Naive thymus-derived CD4-positive, alpha-beta T cell (primary cell): ENCODE data around the gene PLCL2. TPM values are rescaled to one million over a fixed set of nuclear protein-coding genes. Genes with fewer than 3 reads are reported as not detected.

Experiments used
- ATAC-seq: fragments of 150-1000 bp; cut with Tn5 transposase; 2 replicates; pipeline ENCODE4 v1.10.0; 2021; ENCODE audit warnings: mild to moderate bottlenecking, moderate library complexity
- CTCF ChIA-PET: fragments of 350-600 bp; sonication (Branson Sonifier 250); formaldehyde crosslinking; loops from one replicate; lab custom pipeline; 2021; ENCODE audit warnings: antibody characterized with exemption; lab: Charles Lee
- POLR2A ChIA-PET: fragments of 350-600 bp; sonication (Branson Sonifier 250); formaldehyde crosslinking; loops from one replicate; lab custom pipeline; 2021; ENCODE audit warnings: antibody characterized with exemption, inconsistent platforms; lab: Charles Lee
- DNase-seq, 9 donors: peaks; one replicate each; pipeline versions ENCODE4 v3.0.0 to v3.0.0-alpha.2; 2020 to 2022; ENCODE audit warnings: mixed read lengths in 1 of 9
- H3K27ac ChIP-seq: one replicate; pipeline ENCODE4 v1.7.0; 2013; ENCODE audit warnings: mild to moderate bottlenecking, low read depth, low read length, moderate library complexity
- H3K27me3 ChIP-seq, 2 donors: one replicate each; pipeline ENCODE4 v1.7.0; 2013; ENCODE audit warnings: low read length in 2 of 2, mild to moderate bottlenecking in 2 of 2, moderate library complexity in 2 of 2; ENCODE audit not compliant: control insufficient read depth in 2 of 2, insufficient read depth in 2 of 2
- H3K36me3 ChIP-seq, 3 experiments: 1 replicate in 2 of 3; 2 replicates in 1 of 3; pipeline ENCODE4 v1.7.0; 2013; ENCODE audit warnings: low read length in 3 of 3, mild to moderate bottlenecking in 3 of 3, moderate library complexity in 1 of 3; ENCODE audit not compliant: insufficient read depth in 3 of 3, control insufficient read depth in 2 of 3
- H3K4me1 ChIP-seq, 2 donors: one replicate each; pipeline ENCODE4 v1.7.0; 2013; ENCODE audit warnings: low read length in 2 of 2, mild to moderate bottlenecking in 2 of 2, moderate library complexity in 1 of 2; ENCODE audit not compliant: control insufficient read depth in 2 of 2, insufficient read depth in 2 of 2
- H3K4me3 ChIP-seq: 2 replicates; pipeline ENCODE4 v1.7.0; 2013; ENCODE audit warnings: mild to moderate bottlenecking, low read length
- H3K9me3 ChIP-seq, 3 experiments: 1 replicate in 2 of 3; 2 replicates in 1 of 3; pipeline ENCODE4 v1.7.0; 2013; ENCODE audit warnings: low read length in 3 of 3; ENCODE audit not compliant: control insufficient read depth in 2 of 3
- H3K27ac Mint-ChIP-seq, 9 donors: one replicate each; pipeline ENCODE4 v1.8.0; 2020 to 2022; ENCODE audit warnings: mixed read lengths in 9 of 9, mild to moderate bottlenecking in 8 of 9, moderate library complexity in 5 of 9, inconsistent platforms in 2 of 9
- H3K27me3 Mint-ChIP-seq, 5 donors: one replicate each; pipeline ENCODE4 v1.8.0; 2021 to 2022; ENCODE audit warnings: mixed read lengths in 5 of 5, mild to moderate bottlenecking in 1 of 5
- H3K36me3 Mint-ChIP-seq, 5 donors: one replicate each; pipeline ENCODE4 v1.8.0; 2020 to 2022; ENCODE audit warnings: mixed read lengths in 5 of 5, mild to moderate bottlenecking in 3 of 5, inconsistent platforms in 1 of 5
- H3K4me1 Mint-ChIP-seq, 7 donors: one replicate each; pipeline ENCODE4 v1.8.0; 2020 to 2022; ENCODE audit warnings: mixed read lengths in 7 of 7, mild to moderate bottlenecking in 3 of 7, inconsistent platforms in 1 of 7
- H3K4me3 Mint-ChIP-seq, 10 donors: one replicate each; pipeline ENCODE4 v1.8.0; 2020 to 2022; ENCODE audit warnings: mild to moderate bottlenecking in 10 of 10, mixed read lengths in 10 of 10, moderate library complexity in 6 of 10, inconsistent platforms in 2 of 10
- H3K9me3 Mint-ChIP-seq, 11 donors: one replicate each; pipeline ENCODE4 v1.8.0; 2020 to 2022; ENCODE audit warnings: mixed read lengths in 11 of 11, mild to moderate bottlenecking in 4 of 11, inconsistent platforms in 1 of 11, moderate library complexity in 1 of 11
- intact Hi-C, 2 donors: fragments of 100-400 bp; cut with micrococcal nuclease; formaldehyde crosslinking; loops; one replicate each; pipeline ENCODE4 v1.15.1; 2023
- polyA plus RNA-seq, 2 donors: library from polyadenylated mRNA; unstranded; fragments of 300-500 nt; fragmentation: Illumina TruSeq; gene quantifications; one replicate each; pipeline ENCODE4 v1.2.3, GENCODE V29; 2021
- total RNA-seq, 6 experiments: library from RNA in 5 of 6; stranded (reverse) in 5 of 6; gene quantifications; 1 replicate in 5 of 6; 2 replicates in 1 of 6; pipeline ENCODE4 v1.2.3 and lab custom pipeline; 2021 to 2026

PLCL2 gene
- total and polyA plus RNA-seq, 7 experiments from 2014 or later = 48.9 to 90.8 (median 64.1) TPM

DNA sequence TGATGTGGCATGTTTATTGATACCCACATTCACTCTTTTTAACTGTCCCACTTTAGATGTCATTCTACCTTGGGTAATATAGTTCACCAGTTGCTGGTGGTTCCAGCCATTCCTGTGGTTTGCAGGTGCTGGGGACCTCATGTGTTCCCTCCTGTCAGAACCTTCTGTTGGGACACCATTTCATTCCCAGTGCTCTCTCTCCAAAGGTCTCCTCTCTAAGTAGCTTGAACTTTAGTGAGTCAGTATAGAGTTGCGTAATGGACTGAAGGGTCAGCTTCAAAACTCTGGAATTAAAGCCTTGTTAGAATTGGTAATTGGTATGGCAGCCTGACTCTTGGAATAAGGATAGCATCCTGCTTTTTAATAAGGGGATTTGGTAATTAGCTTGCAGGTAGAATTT lies 108.5 kb downstream of the PLCL2 start:
- Histone ChIP-seq H3K4me3 (no peak overlapping the region), H3K9me3 (no peaks in the 10 kb centered on the region), H3K27me3 (no peaks in the 10 kb centered on the region), H3K4me1 (peaks cover 36 to 46% of the 10 kb centered on the region in 2 donors), H3K27ac (no peak overlapping the region), H3K36me3 (no peaks in the 10 kb centered on the region)
- ChIA-PET POLR2A (interaction anchor here (1.1 to 1.7 kb wide), 2 partner anchors 109 to 150 kb away, joined by 3 to 4 read pairs; partner anchors contain the start of gene PLCL2), CTCF (interaction anchor here (0.6 to 1.5 kb wide), 2 partner anchors 9 to 164 kb away, joined by 3 read pairs; no protein-coding TSS in a partner anchor)
- Mint-ChIP-seq H3K4me1 (peaks cover 37 to 97% (median 94%) of the 10 kb centered on the region in 7 donors), H3K27ac (peak overlapping the region in 2 of 9 donors; percentile 56 to 63), H3K27me3 (no peaks in the 10 kb centered on the region), H3K4me3 (peak overlapping the region in 2 of 10 donors; percentile 2 to 37), H3K36me3 (peaks cover 0 to 15% (median 4%) of the 10 kb centered on the region in 5 donors), H3K9me3 (no peaks in the 10 kb centered on the region)
- ATAC-seq (no peak), DNase-seq (no peak)
- intact Hi-C loops = no loop called here

DNA sequence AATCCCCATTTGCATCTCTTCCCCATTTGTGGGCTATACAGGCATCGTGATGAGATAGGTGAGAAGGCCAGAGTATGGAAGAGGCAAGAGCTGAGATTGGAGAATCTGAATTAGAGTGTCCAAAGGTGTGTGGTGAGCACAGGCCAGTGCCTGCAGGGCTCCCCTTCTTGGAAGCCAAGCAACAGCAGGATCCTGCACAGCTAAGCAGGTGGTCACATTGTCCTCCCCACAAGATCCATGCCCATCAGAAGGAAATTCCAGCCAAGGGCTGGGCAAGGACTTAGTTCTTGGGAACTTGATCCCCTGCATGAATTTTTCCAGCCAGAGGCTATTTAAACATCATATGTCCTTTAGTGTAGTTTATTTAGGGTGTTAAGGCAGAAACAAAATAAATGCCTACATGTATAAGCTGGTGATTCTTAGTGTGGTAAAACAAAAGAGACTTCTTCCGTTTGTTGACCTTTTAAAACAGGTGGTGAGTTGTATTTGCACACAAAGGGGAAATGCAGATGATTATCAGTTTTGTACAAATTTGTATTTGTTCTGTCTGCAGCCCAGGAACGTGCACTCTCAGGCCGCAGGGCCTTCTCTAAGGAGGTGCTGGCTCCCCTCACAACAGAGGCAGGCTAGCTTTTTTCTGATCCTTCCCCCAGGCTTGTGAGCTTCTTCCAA lies 110.2 kb downstream of the PLCL2 start:
- Mint-ChIP-seq H3K36me3 (peaks cover 0 to 17% (median 4%) of the 10 kb centered on the region in 5 donors), H3K27me3 (no peaks in the 10 kb centered on the region), H3K4me3 (peak overlapping the region in 9 of 10 donors; percentile 0 to 54 (median 34)), H3K27ac (peak overlapping the region in 8 of 9 donors; percentile 20 to 72 (median 46)), H3K4me1 (peaks cover 37 to 97% (median 92%) of the 10 kb centered on the region in 7 donors), H3K9me3 (no peaks in the 10 kb centered on the region)
- ChIA-PET POLR2A (interaction anchor here (0.6 to 1.0 kb wide), 2 partner anchors 30 to 256 kb away, joined by 4 to 6 read pairs; no protein-coding TSS in a partner anchor), CTCF (interaction anchor here (0.6 kb wide), 1 partner anchor 136 kb away, joined by 3 read pairs; no protein-coding TSS in a partner anchor)
- DNase-seq = no peak
- H3K9me3 ChIP-seq = no peaks in the 10 kb centered on the region
- peaks cover 33 to 41% of the 10 kb centered on the region in 2 donors for H3K4me1 ChIP-seq
- H3K27me3 ChIP-seq = no peaks in the 10 kb centered on the region
- H3K27ac ChIP-seq = no peak overlapping the region
- no peaks in the 10 kb centered on the region for H3K36me3 ChIP-seq
- H3K4me3 ChIP-seq = no peak overlapping the region
- no peak for ATAC-seq
- intact Hi-C loops = no loop called here

DNA sequence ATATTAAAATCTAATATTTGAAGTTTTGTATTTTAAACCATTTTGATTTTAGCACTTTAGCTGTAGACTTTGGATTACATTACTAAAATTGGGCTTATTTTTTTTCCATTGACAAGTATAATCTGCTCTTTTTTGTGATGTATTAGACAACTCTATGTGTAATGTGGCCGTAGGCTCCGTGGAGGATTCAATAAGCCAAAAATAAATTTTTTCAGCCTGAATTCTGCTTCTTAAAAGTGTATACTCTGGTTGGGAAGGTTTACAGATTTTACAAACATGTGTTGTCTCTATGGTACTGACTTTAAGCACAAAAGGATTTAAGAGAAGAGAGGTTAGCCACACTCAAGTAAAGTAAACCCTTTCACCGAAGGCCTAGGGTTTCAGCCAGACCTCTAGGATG lies 110.8 kb downstream of the PLCL2 start:
- Histone ChIP-seq H3K36me3 (no peaks in the 10 kb centered on the region), H3K4me1 (peaks cover 30 to 41% of the 10 kb centered on the region in 2 donors), H3K4me3 (no peak overlapping the region), H3K27me3 (no peaks in the 10 kb centered on the region), H3K27ac (no peak overlapping the region), H3K9me3 (no peaks in the 10 kb centered on the region)
- ChIA-PET POLR2A (interaction anchor here (1.0 kb wide), 1 partner anchor 29 kb away, joined by 4 read pairs; no protein-coding TSS in a partner anchor), CTCF (no interaction called here)
- DNase-seq (no peak), ATAC-seq (no peak)
- H3K27ac Mint-ChIP-seq = peak overlapping the region in 7 of 9 donors; percentile 16 to 74 (median 49)
- H3K9me3 Mint-ChIP-seq = peaks cover 0 to 3% (median 0%) of the 10 kb centered on the region in 11 donors
- H3K4me1 Mint-ChIP-seq = peaks cover 37 to 93% (median 86%) of the 10 kb centered on the region in 7 donors
- H3K4me3 Mint-ChIP-seq = peak overlapping the region in 5 of 10 donors; percentile 5 to 52 (median 41)
- no peaks in the 10 kb centered on the region for H3K27me3 Mint-ChIP-seq
- peaks cover 3 to 20% (median 5%) of the 10 kb centered on the region in 5 donors for H3K36me3 Mint-ChIP-seq
- intact Hi-C loops = no loop called here

DNA sequence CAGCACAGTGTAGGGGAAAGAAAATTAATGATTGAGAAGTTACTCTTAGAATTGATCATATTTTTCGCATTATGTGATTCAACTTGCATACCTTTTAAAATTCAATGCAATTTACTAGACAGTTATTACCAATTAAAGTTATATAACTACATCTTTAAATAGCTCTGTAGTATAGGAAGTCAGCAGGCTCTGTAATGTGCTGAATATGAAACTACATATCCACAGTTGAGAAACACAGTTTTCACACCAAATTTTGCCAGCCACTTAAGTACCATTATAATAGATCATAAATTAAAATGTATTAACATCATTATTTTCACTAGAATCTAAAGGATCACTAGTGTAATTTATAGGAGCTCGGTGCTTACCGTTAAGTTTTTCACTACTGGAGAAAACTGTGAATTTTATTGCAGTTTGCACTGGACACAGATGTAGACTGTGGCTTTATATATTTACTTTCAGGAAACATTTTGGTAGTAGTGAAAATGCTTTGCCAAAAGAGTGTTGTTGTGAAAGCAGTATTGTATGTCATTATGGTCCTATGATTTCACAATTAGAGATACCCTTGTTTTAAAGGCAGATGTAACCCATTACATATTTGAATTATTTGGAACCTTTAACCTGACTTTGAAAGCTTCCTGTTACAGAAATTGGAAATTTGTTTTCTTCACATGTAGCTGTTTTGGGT lies 113.6 kb downstream of the PLCL2 start:
- DNase-seq = no peak
- no peaks in the 10 kb centered on the region for H3K9me3 ChIP-seq
- peak overlapping the region in 2 of 9 donors; percentile 2 to 33 for H3K27ac Mint-ChIP-seq
- POLR2A ChIA-PET = no interaction called here
- peak overlapping the region in 2 of 10 donors; percentile 40 to 45 for H3K4me3 Mint-ChIP-seq
- CTCF ChIA-PET = no interaction called here
- no peaks in the 10 kb centered on the region for H3K27me3 Mint-ChIP-seq
- H3K9me3 Mint-ChIP-seq = peaks cover 0 to 25% (median 7%) of the 10 kb centered on the region in 11 donors
- intact Hi-C loops = loop anchor here in 1 of 2 donors (1.0 kb wide), 1 partner anchor 8 kb away; no protein-coding TSS in a partner anchor
- no peak for ATAC-seq
- peaks cover 10 to 33% (median 16%) of the 10 kb centered on the region in 5 donors for H3K36me3 Mint-ChIP-seq
- H3K4me3 ChIP-seq = no peak overlapping the region
- no peaks in the 10 kb centered on the region for H3K27me3 ChIP-seq
- H3K27ac ChIP-seq = no peak overlapping the region
- H3K4me1 ChIP-seq = peaks cover 16 to 19% of the 10 kb centered on the region in 2 donors
- H3K36me3 ChIP-seq = no peaks in the 10 kb centered on the region
- H3K4me1 Mint-ChIP-seq = peaks cover 36 to 94% (median 88%) of the 10 kb centered on the region in 7 donors

DNA sequence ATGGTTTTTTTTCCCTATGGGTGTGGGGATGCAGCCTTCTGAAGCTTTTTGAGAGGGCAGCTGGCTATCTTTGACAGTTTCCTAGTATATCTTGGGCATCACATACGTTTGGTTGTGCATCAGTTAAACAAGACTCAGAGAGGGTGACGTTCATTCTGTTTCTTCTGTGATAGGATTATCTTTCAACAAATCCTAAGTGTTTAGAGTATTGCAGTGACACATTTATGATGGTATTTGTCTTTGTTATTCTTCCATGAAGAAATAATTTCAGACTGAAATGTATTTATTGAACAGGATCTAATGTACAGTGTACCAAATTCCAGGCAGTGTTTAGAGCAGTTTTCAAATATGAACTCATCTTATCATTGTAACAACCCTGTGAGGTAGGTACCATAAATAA lies 114.4 kb downstream of the PLCL2 start:
- Mint-ChIP-seq H3K27ac (peak overlapping the region in 5 of 9 donors; percentile 2 to 18 (median 3)), H3K9me3 (peaks cover 0 to 25% (median 7%) of the 10 kb centered on the region in 11 donors), H3K36me3 (peaks cover 10 to 36% (median 16%) of the 10 kb centered on the region in 5 donors), H3K4me3 (peak overlapping the region in 2 of 10 donors; percentile 9 to 40), H3K4me1 (peaks cover 39 to 94% (median 88%) of the 10 kb centered on the region in 7 donors), H3K27me3 (no peaks in the 10 kb centered on the region)
- CTCF ChIA-PET = no interaction called here
- no peaks in the 10 kb centered on the region for H3K36me3 ChIP-seq
- no peaks in the 10 kb centered on the region for H3K27me3 ChIP-seq
- H3K9me3 ChIP-seq = no peaks in the 10 kb centered on the region
- ATAC-seq = no peak
- DNase-seq = no peak
- POLR2A ChIA-PET = no interaction called here
- peaks cover 13 to 22% of the 10 kb centered on the region in 2 donors for H3K4me1 ChIP-seq
- intact Hi-C loops = no loop called here
- no peak overlapping the region for H3K27ac ChIP-seq
- no peak overlapping the region for H3K4me3 ChIP-seq

DNA sequence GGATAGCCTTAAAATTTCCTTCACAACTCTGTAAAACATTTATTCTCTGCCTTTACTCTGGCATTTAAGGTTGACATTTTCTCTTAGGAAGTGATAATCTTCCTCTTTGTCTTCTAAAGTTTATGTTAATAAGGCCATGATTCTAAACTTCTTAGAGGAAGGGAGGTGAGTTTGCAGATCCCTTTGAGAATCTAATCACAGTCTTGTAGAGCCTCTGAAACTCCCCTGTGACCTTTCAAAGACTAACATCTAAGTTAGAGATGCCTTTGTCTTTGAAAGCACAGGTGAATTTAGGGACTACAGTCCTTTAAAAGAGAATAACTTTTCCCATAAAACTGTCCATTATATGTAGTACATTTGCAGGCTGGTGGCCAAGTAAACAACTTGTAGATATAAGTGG lies 115.1 kb downstream of the PLCL2 start:
- Histone ChIP-seq H3K4me1 (peaks cover 12 to 18% of the 10 kb centered on the region in 2 donors), H3K9me3 (no peaks in the 10 kb centered on the region), H3K36me3 (no peaks in the 10 kb centered on the region), H3K27ac (no peak overlapping the region), H3K27me3 (no peaks in the 10 kb centered on the region), H3K4me3 (no peak overlapping the region)
- Mint-ChIP-seq H3K4me1 (peaks cover 37 to 95% (median 87%) of the 10 kb centered on the region in 7 donors), H3K27me3 (no peaks in the 10 kb centered on the region), H3K27ac (peak overlapping the region in 2 of 9 donors; percentile 19 to 38), H3K9me3 (peaks cover 0 to 25% (median 7%) of the 10 kb centered on the region in 11 donors), H3K4me3 (no peak overlapping the region), H3K36me3 (peaks cover 10 to 32% (median 16%) of the 10 kb centered on the region in 5 donors)
- CTCF ChIA-PET = no interaction called here
- intact Hi-C loops = no loop called here
- ATAC-seq (no peak), DNase-seq (no peak)
- POLR2A ChIA-PET = no interaction called here
